ENCODE measurements around the gene MOGAT2.
"Not testable (repeated sequence)": the region's sequence is repeated elsewhere in the genome, so short reads cannot be mapped to it uniquely, and the experiment has no call there.

MOGAT2 gene

DNA sequence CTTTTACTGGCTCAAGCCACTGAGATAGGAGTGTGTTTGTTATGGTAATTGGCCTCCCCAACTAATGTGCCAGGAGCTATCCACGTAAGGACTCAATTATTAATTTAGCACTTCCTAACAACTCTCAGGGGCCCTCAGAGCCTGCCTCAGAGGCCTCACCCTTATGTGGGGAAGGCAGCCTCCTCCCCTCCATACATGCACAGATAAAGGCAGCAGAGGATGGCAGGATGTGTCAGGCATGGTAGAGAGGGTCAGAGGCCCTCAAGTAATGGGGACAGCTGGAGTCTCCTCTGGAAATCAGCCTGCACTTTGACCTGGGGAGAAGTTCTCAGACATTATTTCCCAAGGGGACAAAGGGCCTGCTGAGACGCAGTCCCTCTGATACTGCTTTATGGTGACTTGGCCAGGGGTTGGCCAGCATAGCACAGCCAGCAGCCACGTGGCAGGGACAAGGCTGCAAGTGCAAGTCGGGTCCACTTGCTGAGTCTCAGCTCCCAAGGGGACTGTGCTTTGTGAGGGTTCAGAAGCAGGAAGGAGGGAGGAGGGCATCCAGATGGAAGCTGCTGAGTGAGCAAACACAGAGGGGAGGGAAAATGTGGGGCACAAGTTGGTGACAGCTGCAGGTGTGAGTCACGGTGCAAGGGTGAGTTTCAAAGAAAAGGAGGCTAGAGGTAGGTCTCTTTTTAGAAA, 17.0 kb downstream of the MOGAT2 start:
- ChIA-PET CTCF (interaction anchor here (0.6 to 1.1 kb wide), 2 partner anchors 29 to 89 kb away, joined by 3 to 7 read pairs; no protein-coding TSS in a partner anchor), POLR2A (ENCODE audit: low non-redundant PET) (no interaction called here)
- TF ChIP-seq CTCF (conservative IDR thresholded peaks at IDR 0.05; ENCODE audit: low read depth) = no peak
- no peak for DNase-seq (ENCODE audit: low spot score)
- no peak overlapping the region for H3K27ac ChIP-seq

DNA sequence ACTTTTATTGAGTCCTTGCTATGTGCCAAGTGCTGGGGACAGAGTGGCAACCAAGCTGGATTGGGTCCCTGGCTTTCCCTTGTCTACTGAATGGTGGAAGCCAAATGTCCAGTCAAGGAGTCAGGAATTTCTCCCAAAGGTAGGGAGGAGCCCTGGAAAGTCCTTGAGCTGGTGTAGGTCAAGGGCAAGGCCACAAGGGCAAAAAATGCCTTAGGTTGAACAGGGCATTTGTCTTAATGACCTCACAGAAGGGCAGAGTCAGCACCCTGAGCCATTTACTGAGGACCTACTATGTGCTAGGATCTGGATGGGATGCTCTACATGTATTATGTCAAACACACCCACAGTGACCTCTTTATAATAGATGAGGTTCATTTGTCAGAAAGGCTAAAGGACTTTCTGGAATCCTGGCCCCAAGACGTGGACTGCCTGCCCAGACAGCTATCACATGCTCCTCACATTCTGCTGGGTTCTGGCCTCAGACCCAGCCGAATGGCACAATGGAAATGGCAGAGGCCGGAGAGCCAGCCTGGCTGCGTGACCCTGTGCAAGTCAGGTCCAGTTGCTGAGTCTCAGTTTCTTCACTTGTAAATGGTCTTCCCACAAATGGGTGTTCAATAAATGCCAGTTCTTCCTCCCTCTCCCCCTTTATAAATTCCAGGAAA, 17.7 kb downstream of the MOGAT2 start:
- no peak for TF ChIP-seq CTCF (conservative IDR thresholded peaks at IDR 0.05; ENCODE audit: low read depth)
- CTCF ChIA-PET = interaction anchor here (1.1 kb wide), 1 partner anchor 30 kb away, joined by 3 read pairs; no protein-coding TSS in a partner anchor
- H3K27ac ChIP-seq = no peak overlapping the region
- DNase-seq (ENCODE audit: low spot score) = no peak
- POLR2A ChIA-PET (ENCODE audit: low non-redundant PET) = no interaction called here

DNA sequence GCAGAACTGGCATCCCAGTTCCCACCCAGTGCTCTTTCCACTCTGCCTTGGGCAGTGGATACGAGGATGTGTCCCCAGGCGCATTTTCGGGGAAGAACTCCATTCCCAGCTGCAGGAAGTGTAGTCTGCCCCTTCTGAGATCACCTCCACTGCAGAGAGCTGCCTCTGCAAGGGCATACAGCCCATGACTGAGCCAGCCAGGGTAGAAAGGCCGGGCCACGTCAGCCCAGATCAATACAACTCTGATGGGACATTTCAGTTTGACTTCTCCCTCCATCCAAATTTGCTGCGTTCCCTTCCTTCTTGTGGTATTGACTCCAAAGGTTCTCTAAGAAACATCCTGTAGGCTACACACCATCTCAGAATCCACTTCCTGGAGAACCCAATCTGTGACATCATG, 19.7 kb downstream of the MOGAT2 start:
- TF ChIP-seq CTCF (conservative IDR thresholded peaks at IDR 0.05; ENCODE audit: low read depth) = no peak
- DNase-seq (ENCODE audit: low spot score) = no peak
- ChIA-PET POLR2A (ENCODE audit: low non-redundant PET) (no interaction called here), CTCF (no interaction called here)
- H3K27ac ChIP-seq = no peak overlapping the region

- DNase-seq (ENCODE audit: low spot score) = no peak
- CTCF ChIA-PET = interaction anchor here (0.6 to 1.4 kb wide), 2 partner anchors 35 to 124 kb away, joined by 3 to 6 read pairs; no protein-coding TSS in a partner anchor
- no peak overlapping the region for H3K27ac ChIP-seq
- POLR2A ChIA-PET (ENCODE audit: low non-redundant PET) = no interaction called here
- TF ChIP-seq CTCF (conservative IDR thresholded peaks at IDR 0.05; ENCODE audit: low read depth) = no peak
These were observed 23.0 kb downstream of the MOGAT2 start for GRCh38 chr11:75740681-75741080.

DNA sequence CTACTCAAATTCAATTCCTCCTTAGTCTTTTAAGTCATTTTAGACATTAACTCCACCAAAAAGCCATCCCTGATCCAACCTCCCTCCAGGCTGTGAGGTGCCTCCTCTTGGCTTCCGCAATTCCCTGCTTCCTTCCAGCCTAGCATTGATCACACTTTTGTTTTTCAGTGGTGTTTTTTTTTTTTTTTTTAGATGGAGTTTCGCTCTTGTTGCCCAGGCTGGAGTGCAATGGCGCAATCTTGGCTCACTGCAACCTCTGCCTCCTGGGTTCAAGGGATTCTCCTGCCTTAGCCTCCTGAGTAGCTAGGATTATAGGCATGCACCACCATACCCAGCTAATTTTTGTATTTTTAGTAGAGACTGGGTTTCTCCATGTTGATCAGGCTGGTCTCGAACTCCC, 25.5 kb downstream of the MOGAT2 start:
- H3K27ac ChIP-seq; DNase-seq (ENCODE audit: low spot score); POLR2A ChIA-PET (ENCODE audit: low non-redundant PET): not testable (repeated sequence)
- CTCF ChIA-PET = interaction anchor here (0.6 kb wide), 1 partner anchor 20 kb away, joined by 3 read pairs; no protein-coding TSS in a partner anchor

DNA sequence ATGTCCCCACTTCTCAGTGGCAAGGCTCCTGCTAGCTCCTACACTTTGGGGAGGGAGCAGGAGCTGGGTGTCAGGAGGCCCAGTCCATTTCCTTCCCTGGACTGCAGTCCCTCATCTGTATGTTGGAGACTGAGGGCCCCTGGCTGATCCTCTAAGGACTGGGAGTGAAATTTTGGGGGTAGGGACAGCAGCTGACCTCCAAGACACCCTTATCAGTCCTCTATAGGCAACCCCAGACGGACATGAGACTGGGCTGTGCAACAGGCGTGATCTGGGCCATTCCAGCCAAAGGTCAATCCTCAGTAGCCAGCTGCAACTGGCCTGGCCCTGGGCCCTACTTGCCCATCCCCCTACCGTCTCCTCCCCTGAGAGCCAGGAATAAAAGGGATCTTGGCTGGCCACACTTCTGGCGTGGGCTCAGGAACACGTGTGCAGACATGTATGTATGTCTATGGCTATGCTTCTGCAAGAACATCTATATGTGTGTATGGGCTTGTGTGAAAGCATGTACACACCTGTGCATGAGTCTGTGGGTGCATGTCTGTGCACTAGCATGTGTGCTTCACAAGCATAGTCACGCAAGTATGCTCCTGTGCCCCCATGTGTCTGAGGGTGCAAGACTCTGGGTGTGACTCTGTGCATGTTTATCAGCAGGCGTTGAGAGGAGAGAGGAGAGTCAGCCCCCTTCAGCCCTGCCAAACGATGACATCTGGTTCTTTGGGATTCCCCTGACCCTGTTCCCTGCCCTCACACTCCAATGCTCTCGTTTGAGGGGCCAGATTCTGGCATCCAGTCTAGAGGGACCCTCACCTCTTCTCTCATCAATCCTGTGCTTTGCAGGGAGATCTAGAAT, 26.3 kb downstream of the MOGAT2 start:
- no peak for TF ChIP-seq CTCF (conservative IDR thresholded peaks at IDR 0.05; ENCODE audit: low read depth)
- POLR2A ChIA-PET (ENCODE audit: low non-redundant PET) = no interaction called here
- no peak overlapping the region for H3K27ac ChIP-seq
- no peak for DNase-seq (ENCODE audit: low spot score)
- CTCF ChIA-PET = interaction anchor here (0.6 kb wide), 1 partner anchor 20 kb away, joined by 3 read pairs; no protein-coding TSS in a partner anchor

Measured in RWPE1 (cell line).